ENCODE measurements around the gene C1QTNF8.

DNA sequence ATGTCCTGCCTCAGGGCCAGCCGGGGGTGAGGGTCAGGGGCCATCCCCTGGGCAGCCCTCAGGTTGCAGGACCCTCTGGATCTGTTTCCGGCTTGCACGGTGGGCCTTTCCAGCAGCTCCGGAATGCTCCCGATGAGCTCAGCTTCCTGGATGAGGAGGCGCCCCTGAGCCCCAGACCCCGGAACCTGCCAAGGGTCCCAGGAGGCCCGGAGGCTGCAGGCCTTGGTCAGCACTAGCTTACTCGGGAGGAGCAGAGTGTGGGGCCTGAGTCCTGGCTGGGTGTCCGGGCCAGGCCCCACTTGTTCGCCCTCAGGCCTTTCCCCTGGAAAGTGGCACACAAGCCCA, 7.6 kb upstream of the C1QTNF8 start:
- TF ChIP-seq, protein P1, sequence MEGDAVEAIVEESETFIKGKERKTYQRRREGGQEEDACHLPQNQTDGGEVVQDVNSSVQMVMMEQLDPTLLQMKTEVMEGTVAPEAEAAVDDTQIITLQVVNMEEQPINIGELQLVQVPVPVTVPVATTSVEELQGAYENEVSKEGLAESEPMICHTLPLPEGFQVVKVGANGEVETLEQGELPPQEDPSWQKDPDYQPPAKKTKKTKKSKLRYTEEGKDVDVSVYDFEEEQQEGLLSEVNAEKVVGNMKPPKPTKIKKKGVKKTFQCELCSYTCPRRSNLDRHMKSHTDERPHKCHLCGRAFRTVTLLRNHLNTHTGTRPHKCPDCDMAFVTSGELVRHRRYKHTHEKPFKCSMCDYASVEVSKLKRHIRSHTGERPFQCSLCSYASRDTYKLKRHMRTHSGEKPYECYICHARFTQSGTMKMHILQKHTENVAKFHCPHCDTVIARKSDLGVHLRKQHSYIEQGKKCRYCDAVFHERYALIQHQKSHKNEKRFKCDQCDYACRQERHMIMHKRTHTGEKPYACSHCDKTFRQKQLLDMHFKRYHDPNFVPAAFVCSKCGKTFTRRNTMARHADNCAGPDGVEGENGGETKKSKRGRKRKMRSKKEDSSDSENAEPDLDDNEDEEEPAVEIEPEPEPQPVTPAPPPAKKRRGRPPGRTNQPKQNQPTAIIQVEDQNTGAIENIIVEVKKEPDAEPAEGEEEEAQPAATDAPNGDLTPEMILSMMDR (IDR thresholded peaks at IDR 0.05; ENCODE audit: low read depth, low read length, missing input control) = no peak
- TF ChIP-seq, protein P2, sequence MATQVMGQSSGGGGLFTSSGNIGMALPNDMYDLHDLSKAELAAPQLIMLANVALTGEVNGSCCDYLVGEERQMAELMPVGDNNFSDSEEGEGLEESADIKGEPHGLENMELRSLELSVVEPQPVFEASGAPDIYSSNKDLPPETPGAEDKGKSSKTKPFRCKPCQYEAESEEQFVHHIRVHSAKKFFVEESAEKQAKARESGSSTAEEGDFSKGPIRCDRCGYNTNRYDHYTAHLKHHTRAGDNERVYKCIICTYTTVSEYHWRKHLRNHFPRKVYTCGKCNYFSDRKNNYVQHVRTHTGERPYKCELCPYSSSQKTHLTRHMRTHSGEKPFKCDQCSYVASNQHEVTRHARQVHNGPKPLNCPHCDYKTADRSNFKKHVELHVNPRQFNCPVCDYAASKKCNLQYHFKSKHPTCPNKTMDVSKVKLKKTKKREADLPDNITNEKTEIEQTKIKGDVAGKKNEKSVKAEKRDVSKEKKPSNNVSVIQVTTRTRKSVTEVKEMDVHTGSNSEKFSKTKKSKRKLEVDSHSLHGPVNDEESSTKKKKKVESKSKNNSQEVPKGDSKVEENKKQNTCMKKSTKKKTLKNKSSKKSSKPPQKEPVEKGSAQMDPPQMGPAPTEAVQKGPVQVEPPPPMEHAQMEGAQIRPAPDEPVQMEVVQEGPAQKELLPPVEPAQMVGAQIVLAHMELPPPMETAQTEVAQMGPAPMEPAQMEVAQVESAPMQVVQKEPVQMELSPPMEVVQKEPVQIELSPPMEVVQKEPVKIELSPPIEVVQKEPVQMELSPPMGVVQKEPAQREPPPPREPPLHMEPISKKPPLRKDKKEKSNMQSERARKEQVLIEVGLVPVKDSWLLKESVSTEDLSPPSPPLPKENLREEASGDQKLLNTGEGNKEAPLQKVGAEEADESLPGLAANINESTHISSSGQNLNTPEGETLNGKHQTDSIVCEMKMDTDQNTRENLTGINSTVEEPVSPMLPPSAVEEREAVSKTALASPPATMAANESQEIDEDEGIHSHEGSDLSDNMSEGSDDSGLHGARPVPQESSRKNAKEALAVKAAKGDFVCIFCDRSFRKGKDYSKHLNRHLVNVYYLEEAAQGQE (IDR thresholded peaks at IDR 0.05) = no peak
- no peak for TF ChIP-seq SP1 (IDR thresholded peaks at IDR 0.05)
- TF ChIP-seq, protein P3, sequence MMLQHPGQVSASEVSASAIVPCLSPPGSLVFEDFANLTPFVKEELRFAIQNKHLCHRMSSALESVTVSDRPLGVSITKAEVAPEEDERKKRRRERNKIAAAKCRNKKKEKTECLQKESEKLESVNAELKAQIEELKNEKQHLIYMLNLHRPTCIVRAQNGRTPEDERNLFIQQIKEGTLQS (IDR thresholded peaks at IDR 0.05) = no peak
- TF ChIP-seq TAF1 (conservative IDR thresholded peaks at IDR 0.05) = no peak
- no peak for TF ChIP-seq YY1 (IDR thresholded peaks at IDR 0.05)
- no peak for TF ChIP-seq FOXA2 (IDR thresholded peaks at IDR 0.05)
- TF ChIP-seq RAD21 (IDR thresholded peaks at IDR 0.05) = no peak
- no peak for TF ChIP-seq FOXA1 (IDR thresholded peaks at IDR 0.05)
- no peak for TF ChIP-seq GABPA (IDR thresholded peaks at IDR 0.05 in 1 of 2, conservative IDR thresholded peaks at IDR 0.05 in 1 of 2)
- TF ChIP-seq, protein P4, sequence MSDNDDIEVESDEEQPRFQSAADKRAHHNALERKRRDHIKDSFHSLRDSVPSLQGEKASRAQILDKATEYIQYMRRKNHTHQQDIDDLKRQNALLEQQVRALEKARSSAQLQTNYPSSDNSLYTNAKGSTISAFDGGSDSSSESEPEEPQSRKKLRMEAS (IDR thresholded peaks at IDR 0.05) = no peak

Measured in liver (tissue), 3 donors.